ENCODE results near the gene STAT3. TPM values are rescaled to one million over a fixed set of nuclear protein-coding genes. Genes with fewer than 3 reads are reported as not detected.
"Not testable (repeated sequence)": the region's sequence is repeated elsewhere in the genome, so short reads cannot be mapped to it uniquely, and the experiment has no call there.

Gene STAT3
- total RNA-seq, 2 donors from 2014 or later: 346 to 380 TPM

- H3K4me1 Mint-ChIP-seq (ENCODE audit: low read depth): peaks cover 44% of the 10 kb centered on the region
- peaks cover 20 to 45% of the 10 kb centered on the region in 2 donors for H3K36me3 Mint-ChIP-seq (ENCODE audit: insufficient read depth in 2 of 2)
- not testable (repeated sequence) for ATAC-seq (replicated peaks in 1 of 2); H3K9me3 Mint-ChIP-seq; H3K27me3 Mint-ChIP-seq (ENCODE audit: low read depth); H3K27ac Mint-ChIP-seq; H3K4me3 Mint-ChIP-seq; DNase-seq
These were observed 88.3 kb downstream of the STAT3 start for GRCh38 chr17:42299913-42300312.

GRCh38 chr17:42299361-42299760 is 88.9 kb downstream of the STAT3 start:
- H3K4me1 Mint-ChIP-seq (ENCODE audit: low read depth): peaks cover 43% of the 10 kb centered on the region
- not testable (repeated sequence) for H3K9me3 Mint-ChIP-seq; H3K4me3 Mint-ChIP-seq; H3K27me3 Mint-ChIP-seq (ENCODE audit: low read depth); DNase-seq; H3K27ac Mint-ChIP-seq; ATAC-seq (replicated peaks in 1 of 2)
- H3K36me3 Mint-ChIP-seq (ENCODE audit: insufficient read depth in 2 of 2): peaks cover 16 to 41% of the 10 kb centered on the region in 2 donors

- not testable (repeated sequence) for H3K27ac Mint-ChIP-seq
These were observed 90.5 kb downstream of the STAT3 start for GRCh38 chr17:42297775-42298174.

GRCh38 chr17:42296012-42296411 is 92.2 kb downstream of the STAT3 start:
- H3K4me3 Mint-ChIP-seq: no peak overlapping the region
- peak overlapping the region; percentile 81 for H3K27ac Mint-ChIP-seq
- ATAC-seq (replicated peaks in 1 of 2): no peak
- H3K36me3 Mint-ChIP-seq (ENCODE audit: insufficient read depth in 2 of 2): peaks cover 17 to 41% of the 10 kb centered on the region in 2 donors
- H3K27me3 Mint-ChIP-seq (ENCODE audit: low read depth): no peaks in the 10 kb centered on the region
- peaks cover 46% of the 10 kb centered on the region for H3K4me1 Mint-ChIP-seq (ENCODE audit: low read depth)
- DNase-seq: no peak
- no peaks in the 10 kb centered on the region for H3K9me3 Mint-ChIP-seq

More at GRCh38 chr17:42297775-42298174, 90.5 kb downstream of the STAT3 start:
- not testable (repeated sequence) for DNase-seq; H3K27me3 Mint-ChIP-seq (ENCODE audit: low read depth); ATAC-seq (replicated peaks in 1 of 2); H3K4me3 Mint-ChIP-seq; H3K9me3 Mint-ChIP-seq
- peaks cover 42% of the 10 kb centered on the region for H3K4me1 Mint-ChIP-seq (ENCODE audit: low read depth)
- H3K36me3 Mint-ChIP-seq (ENCODE audit: insufficient read depth in 2 of 2): peaks cover 15 to 41% of the 10 kb centered on the region in 2 donors

GRCh38 chr17:42294469-42295398 is 93.5 kb downstream of the STAT3 start:
- Mint-ChIP-seq H3K4me3 (peak overlapping the region in 1 of 2 donors; percentile 36), H3K4me1 (ENCODE audit: low read depth) (peaks cover 57% of the 10 kb centered on the region), H3K9me3 (no peaks in the 10 kb centered on the region), H3K27ac (peak overlapping the region; percentile 24), H3K27me3 (ENCODE audit: low read depth) (no peaks in the 10 kb centered on the region), H3K36me3 (ENCODE audit: insufficient read depth in 2 of 2) (peaks cover 27 to 48% of the 10 kb centered on the region in 2 donors)
- no peak for DNase-seq
- ATAC-seq (replicated peaks in 1 of 2): no peak

GRCh38 chr17:42291129-42291528 is 97.1 kb downstream of the STAT3 start:
- H3K36me3 Mint-ChIP-seq (ENCODE audit: insufficient read depth in 2 of 2): peaks cover 28 to 43% of the 10 kb centered on the region in 2 donors
- peaks cover 80% of the 10 kb centered on the region for H3K4me1 Mint-ChIP-seq (ENCODE audit: low read depth)
- H3K27me3 Mint-ChIP-seq (ENCODE audit: low read depth): no peaks in the 10 kb centered on the region
- ATAC-seq (replicated peaks in 1 of 2): no peak
- peak overlapping the region; percentile 86 for H3K27ac Mint-ChIP-seq
- no peaks in the 10 kb centered on the region for H3K9me3 Mint-ChIP-seq
- peak overlapping the region; percentile 91 to 96 for H3K4me3 Mint-ChIP-seq
- no peak for DNase-seq

- H3K4me1 Mint-ChIP-seq (ENCODE audit: low read depth): peaks cover 85% of the 10 kb centered on the region
- DNase-seq (no peak), ATAC-seq (replicated peaks in 1 of 2) (no peak)
- peaks cover 28 to 43% of the 10 kb centered on the region in 2 donors for H3K36me3 Mint-ChIP-seq (ENCODE audit: insufficient read depth in 2 of 2)
- no peaks in the 10 kb centered on the region for H3K27me3 Mint-ChIP-seq (ENCODE audit: low read depth)
- peak overlapping the region; percentile 76 for H3K27ac Mint-ChIP-seq
- peak overlapping the region; percentile 91 to 96 for H3K4me3 Mint-ChIP-seq
- H3K9me3 Mint-ChIP-seq: no peaks in the 10 kb centered on the region
These were observed 97.7 kb downstream of the STAT3 start for GRCh38 chr17:42290577-42290976.

- Mint-ChIP-seq H3K27me3 (ENCODE audit: low read depth) (no peaks in the 10 kb centered on the region), H3K4me3 (peak overlapping the region; percentile 91 to 96), H3K9me3 (no peaks in the 10 kb centered on the region), H3K4me1 (ENCODE audit: low read depth) (peaks cover 85% of the 10 kb centered on the region), H3K27ac (peak overlapping the region; percentile 76), H3K36me3 (ENCODE audit: insufficient read depth in 2 of 2) (peaks cover 24 to 37% of the 10 kb centered on the region in 2 donors)
- peak; percentile 24 to 34 for ATAC-seq (replicated peaks in 1 of 2)
- DNase-seq: peak; percentile 64 to 67
These were observed 98.5 kb downstream of the STAT3 start for GRCh38 chr17:42289611-42290181.

- Mint-ChIP-seq H3K27ac (peak overlapping the region; percentile 76), H3K9me3 (no peaks in the 10 kb centered on the region), H3K4me1 (ENCODE audit: low read depth) (peaks cover 85% of the 10 kb centered on the region), H3K27me3 (ENCODE audit: low read depth) (no peaks in the 10 kb centered on the region), H3K36me3 (ENCODE audit: insufficient read depth in 2 of 2) (peaks cover 24 to 35% of the 10 kb centered on the region in 2 donors), H3K4me3 (peak overlapping the region; percentile 91 to 96)
- peak; percentile 61 to 66 for DNase-seq
- ATAC-seq (replicated peaks in 1 of 2): peak; percentile 37 to 41
These were observed 99.2 kb downstream of the STAT3 start for GRCh38 chr17:42288803-42289610.

GRCh38 chr17:42287977-42288802 is 100.1 kb downstream of the STAT3 start, which contains the start of gene STAT5A:
Gene STAT5A, plus strand, starts transcription at chr17:42288498. Its CDS starts 914 bp downstream, at chr17:42289412.
- no peaks in the 10 kb centered on the region for H3K9me3 Mint-ChIP-seq
- H3K27me3 Mint-ChIP-seq (ENCODE audit: low read depth): no peaks in the 10 kb centered on the region
- DNase-seq: peak; percentile 83

GRCh38 chr17:42287305-42287976 is 100.8 kb downstream of the STAT3 start:
- DNase-seq (peak; percentile 63 to 74), ATAC-seq (replicated peaks in 1 of 2) (peak; percentile 56 to 62)
- peak overlapping the region; percentile 91 to 97 for H3K4me3 Mint-ChIP-seq
- H3K27ac Mint-ChIP-seq: peak overlapping the region; percentile 98
- no peaks in the 10 kb centered on the region for H3K27me3 Mint-ChIP-seq (ENCODE audit: low read depth)
- no peaks in the 10 kb centered on the region for H3K9me3 Mint-ChIP-seq
- H3K36me3 Mint-ChIP-seq (ENCODE audit: insufficient read depth in 2 of 2): peaks cover 19 to 30% of the 10 kb centered on the region in 2 donors
- peaks cover 86% of the 10 kb centered on the region for H3K4me1 Mint-ChIP-seq (ENCODE audit: low read depth)

More at GRCh38 chr17:42287977-42288802, 100.1 kb downstream of the STAT3 start, which contains the start of gene STAT5A:
- Mint-ChIP-seq H3K36me3 (ENCODE audit: insufficient read depth in 2 of 2) (peaks cover 20 to 30% of the 10 kb centered on the region in 2 donors), H3K4me1 (ENCODE audit: low read depth) (peaks cover 85% of the 10 kb centered on the region), H3K4me3 (peak within 1 kb of the TSS; percentile 91 to 97), H3K27ac (peak within 1 kb of the TSS; percentile 98)
- ATAC-seq (replicated peaks in 1 of 2): peak; percentile 69 to 76
